Esophagus squamous epithelium (tissue), 4 donors: ENCODE measurements around the gene IL1R2.

ENCODE experiments used
- POLR2A ChIP-seq, 4 donors: fragments of 450-650 bp; IDR thresholded peaks; one replicate each; pipeline ENCODE4 v1.6.1; 2017; ENCODE audit warnings: antibody characterized with exemption in 4 of 4, mild to moderate bottlenecking in 4 of 4, moderate library complexity in 3 of 4
- TF ChIP-seq, protein P1 (sequence below), 6 experiments: fragments of 450-650 bp in 4 of 6; fragments of 200-600 bp in 2 of 6; sonication (generic) in 2 of 6; IDR thresholded peaks; one replicate each; pipeline ENCODE4 v1.5.1; 2016 to 2019; ENCODE audit warnings: antibody characterized with exemption in 6 of 6, mild to moderate bottlenecking in 4 of 6, moderate library complexity in 4 of 6

DNA sequence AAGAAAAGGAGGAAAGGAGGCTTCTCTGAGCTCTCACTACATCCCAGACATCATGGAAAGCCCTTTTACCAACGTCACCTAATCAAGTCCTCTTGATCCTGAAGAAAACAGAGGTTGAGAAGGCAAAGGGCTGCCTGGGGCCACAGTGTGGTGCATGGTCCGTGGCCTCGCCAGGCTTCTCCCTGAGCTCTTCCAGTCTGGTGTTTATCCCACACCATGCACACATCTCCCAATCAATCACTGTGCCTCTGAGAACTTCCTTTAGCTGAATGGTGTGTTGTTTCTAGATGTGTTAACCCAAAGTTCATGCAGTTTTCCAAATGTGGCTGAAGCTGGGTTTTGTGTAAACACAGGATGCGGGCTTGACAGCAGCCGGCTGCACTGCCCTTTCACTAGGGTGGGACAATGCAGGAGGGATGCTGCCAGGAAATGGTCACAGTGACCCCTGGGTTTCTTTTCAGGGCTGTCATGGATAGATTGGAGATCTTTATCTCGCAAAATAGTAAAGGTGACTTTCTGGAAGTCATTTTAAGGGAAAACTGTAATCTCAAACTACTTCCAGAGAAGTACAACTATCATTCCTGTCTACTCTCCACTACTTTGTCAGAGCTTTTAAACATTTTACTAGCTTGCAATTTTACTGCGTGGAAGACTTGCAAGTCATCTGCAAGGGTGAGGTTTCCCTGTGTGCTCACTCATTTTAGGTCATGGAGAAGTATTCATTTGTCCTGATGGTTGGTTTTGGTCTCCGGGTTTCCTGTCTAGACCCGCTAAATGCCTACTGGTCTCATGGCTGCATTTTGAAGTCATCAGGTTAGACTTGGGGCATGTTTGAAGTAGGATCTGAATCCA is 54.6 kb downstream of the IL1R2 start:
- TF ChIP-seq, protein P1, sequence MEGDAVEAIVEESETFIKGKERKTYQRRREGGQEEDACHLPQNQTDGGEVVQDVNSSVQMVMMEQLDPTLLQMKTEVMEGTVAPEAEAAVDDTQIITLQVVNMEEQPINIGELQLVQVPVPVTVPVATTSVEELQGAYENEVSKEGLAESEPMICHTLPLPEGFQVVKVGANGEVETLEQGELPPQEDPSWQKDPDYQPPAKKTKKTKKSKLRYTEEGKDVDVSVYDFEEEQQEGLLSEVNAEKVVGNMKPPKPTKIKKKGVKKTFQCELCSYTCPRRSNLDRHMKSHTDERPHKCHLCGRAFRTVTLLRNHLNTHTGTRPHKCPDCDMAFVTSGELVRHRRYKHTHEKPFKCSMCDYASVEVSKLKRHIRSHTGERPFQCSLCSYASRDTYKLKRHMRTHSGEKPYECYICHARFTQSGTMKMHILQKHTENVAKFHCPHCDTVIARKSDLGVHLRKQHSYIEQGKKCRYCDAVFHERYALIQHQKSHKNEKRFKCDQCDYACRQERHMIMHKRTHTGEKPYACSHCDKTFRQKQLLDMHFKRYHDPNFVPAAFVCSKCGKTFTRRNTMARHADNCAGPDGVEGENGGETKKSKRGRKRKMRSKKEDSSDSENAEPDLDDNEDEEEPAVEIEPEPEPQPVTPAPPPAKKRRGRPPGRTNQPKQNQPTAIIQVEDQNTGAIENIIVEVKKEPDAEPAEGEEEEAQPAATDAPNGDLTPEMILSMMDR (IDR thresholded peaks at IDR 0.05), result no peak
- TF ChIP-seq POLR2A (IDR thresholded peaks at IDR 0.05), result no peak
